ENCODE results near the gene ANAPC7.
"Not testable (repeated sequence)": the region's sequence is repeated elsewhere in the genome, so short reads cannot be mapped to it uniquely, and the experiment has no call there.

ANAPC7 gene

DNA sequence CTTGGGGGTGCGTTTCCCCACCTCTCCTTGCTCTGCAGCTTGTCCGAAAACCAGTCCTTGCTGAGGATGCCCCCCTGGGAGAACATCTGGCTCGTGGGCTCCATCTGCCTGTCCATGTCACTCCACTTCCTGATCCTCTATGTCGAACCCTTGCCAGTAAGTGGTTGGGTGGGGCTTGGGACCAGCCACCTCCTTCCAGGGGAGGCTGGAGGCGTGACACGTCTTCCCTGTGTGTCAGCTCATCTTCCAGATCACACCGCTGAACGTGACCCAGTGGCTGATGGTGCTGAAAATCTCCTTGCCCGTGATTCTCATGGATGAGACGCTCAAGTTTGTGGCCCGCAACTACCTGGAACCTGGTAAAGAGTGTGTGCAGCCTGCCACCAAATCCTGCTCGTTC, 57.5 kb downstream of the ANAPC7 start:
- no peak for DNase-seq

DNA sequence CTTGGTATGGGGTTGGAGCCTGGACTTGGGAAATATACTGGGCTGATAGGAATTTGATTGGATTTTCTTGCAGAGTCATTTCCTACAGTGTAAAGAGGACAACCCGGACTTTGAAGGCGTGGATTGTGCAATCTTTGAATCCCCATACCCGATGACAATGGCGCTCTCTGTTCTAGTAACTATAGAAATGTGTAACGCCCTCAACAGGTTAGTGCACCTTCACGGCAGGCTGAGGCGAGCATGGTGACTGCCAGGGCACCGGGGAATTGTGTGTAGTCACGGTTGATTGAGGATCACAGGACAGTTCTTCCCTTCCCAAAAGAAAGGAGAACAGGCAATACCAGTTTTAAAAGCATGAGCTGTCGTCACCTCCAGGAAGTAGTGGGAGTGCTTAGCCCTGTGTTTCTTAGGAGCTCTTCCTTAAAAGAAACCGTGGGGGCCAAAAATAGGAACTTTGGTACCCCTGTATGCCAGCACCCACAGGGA, 58.3 kb downstream of the ANAPC7 start:
- DNase-seq, result no peak

DNA sequence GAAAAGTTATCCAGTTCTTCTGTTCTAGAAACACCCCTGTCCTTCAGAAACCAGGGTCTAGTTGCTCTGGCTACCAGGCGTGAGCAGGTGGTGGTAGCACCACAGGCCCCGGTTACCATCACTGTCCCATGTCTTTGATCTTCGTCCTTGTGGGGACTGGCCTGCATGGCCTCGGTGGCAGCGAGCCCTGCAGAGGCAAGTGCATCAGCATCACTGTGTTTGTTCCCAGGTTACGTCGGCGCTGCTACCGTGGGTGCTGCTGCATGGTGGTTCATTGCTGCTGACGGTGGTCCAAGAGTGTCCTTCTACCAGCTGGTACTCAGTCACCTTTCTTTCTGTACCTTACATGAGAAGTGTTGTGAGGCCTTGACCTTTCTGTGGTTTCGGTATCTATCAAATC, 58.9 kb downstream of the ANAPC7 start:
- DNase-seq, result no peak

DNA sequence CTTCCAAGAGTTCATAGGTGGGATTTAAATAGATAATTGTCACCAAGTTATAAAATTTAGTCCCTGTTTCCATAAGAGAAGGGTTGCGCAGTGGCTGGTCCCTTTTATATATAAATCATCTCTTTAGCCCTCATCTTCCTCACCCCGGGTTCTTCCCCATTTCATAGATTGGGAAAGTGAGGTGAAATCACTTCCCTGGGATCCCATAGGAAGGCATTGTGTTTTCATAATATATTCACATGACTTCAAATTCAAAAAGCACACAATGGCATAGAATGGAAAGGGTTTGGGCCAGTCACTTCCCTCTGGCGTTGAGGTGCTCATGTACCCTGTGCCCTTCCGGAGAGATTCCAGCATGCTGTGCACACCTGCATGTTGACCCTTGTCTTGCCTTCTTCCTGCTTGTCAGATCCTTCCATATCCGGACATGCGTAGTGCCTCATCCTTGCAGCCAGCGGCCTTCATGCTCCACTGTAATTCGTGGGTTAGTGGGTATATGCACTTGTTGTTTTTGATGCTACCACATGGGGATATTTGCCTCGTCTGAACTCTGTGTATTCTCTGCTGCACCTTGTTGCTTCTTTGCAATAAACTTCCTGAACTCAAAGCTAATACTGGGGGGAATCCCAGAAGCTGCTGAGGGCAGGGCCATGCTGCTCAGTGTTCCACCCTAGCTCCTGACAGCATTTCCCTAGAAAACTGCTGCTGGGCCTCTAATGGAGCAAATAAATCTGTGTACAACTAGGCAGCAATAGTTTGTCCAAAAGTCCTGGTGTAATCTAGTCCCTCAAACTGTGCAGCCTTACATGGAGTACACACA, 59.6 kb downstream of the ANAPC7 start:
- DNase-seq, result no peak

- DNase-seq, result no peak
These were observed 60.4 kb downstream of the ANAPC7 start for GRCh38 chr12:110343114-110343513.

DNA sequence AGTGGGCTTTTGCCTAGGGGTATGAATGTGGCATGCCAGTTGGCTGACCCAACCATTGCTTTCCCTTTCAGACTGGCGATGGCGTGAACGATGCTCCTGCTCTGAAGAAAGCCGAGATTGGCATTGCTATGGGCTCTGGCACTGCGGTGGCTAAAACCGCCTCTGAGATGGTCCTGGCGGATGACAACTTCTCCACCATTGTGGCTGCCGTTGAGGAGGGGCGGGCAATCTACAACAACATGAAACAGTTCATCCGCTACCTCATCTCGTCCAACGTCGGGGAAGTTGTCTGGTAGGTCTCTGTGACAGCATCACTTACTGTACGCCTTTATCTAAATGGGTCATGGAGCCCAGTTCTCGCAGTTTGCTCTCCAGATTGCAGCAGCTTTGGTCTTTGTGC, 61.4 kb downstream of the ANAPC7 start:
- no peak for DNase-seq

- no peak for DNase-seq
These were observed 62.8 kb downstream of the ANAPC7 start for GRCh38 chr12:110340706-110341105.

DNA sequence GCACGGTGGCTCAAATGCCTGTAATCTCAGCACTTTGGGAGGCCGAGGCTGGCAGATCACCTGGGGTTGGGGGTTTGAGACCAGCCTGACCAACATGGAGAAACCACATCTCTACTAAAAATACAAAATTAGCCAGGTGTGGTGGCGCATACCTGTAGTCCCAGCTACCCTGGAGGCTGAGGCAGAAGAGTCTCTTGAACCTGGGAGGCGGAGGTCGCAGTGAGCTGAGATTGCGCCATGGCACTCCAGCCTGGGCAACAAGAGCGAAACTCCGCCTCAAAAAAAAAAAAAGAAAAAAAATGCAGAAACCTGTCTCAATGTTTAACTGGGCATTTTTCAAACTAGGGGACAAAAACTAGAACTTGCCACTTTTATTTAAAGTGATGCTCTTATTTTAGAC, 63.2 kb downstream of the ANAPC7 start:
- not testable (repeated sequence) for DNase-seq

DNA sequence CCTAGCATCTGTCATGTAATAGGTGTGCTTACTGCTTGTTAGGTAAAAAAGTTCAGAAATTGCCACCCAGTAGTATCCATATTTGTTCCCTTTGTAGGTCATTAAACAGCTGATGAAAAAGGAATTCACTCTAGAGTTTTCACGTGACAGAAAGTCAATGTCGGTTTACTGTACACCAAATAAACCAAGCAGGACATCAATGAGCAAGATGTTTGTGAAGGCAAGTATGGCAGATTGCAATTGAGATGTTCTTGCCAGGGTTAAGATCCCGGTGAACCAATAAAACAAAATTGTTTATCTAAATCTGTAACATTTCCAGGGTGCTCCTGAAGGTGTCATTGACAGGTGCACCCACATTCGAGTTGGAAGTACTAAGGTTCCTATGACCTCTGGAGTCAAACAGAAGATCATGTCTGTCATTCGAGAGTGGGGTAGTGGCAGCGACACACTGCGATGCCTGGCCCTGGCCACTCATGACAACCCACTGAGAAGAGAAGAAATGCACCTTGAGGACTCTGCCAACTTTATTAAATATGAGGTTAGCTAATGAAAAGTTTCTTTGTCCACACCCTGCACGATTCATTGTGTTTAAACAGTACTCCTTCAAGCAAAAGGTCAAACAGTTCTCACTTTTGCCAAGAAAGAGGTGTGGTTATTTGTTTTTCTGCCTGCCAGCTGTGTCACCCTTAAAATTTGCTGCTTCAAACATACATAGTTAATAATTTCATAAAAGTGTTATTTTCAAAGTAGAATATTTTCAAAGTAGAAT, 64.1 kb downstream of the ANAPC7 start:
- DNase-seq, result no peak

DNA sequence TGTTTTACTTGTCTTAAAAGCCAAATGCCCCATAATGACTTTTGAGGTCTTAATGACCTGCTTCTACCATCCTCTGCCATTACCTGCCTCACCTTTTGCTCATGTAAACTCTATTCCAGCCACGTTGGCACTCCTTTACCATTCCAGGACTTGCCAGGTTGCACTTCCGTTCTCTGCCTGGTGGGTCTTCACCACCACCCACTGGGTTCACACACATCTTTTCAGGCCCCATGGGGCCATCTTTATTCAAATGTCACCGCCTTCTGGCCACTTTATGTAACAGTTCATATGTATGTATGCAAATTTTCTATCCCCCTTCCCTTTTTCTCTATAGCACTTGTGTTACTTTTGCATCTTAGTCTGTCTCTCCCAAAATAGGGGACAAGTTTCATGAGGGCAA, 64.8 kb downstream of the ANAPC7 start:
- no peak for DNase-seq

DNA sequence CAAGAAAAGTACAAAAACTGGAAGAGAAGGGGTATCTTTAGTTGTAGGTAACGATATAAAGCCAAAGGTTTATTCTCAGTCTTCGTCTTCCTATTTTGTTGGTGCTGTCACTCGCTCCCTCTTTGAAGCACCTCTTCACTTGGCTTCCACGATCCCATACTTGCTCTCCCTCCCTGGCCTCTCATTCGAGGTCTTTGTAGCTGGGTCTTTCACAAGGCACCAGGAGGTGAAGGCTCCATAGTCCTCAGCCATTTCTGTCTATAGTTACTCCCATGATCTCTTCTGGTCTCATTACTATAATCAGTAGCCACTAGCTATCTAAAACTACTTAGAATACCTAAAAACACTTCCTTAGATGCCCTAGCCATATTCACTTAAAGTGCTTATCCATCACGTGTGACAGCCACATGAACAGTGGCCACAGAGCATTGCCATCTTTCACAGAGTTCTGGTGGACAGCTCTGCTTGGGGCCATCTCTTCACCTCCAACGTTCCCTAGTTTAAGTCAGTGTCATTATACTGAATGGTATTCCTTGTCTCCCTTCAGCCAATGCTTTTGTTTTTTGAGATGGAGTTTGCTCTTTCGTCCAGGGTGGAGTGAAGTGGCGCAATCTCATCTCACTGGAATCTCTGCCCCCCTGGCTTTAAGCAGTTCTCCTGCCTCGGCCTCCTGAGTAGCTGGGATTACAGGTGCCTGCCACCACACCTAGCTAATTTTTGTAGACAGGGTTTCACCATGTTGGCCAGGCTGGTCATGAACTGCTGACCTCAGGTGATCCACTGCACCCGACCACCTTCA, 65.4 kb downstream of the ANAPC7 start:
- DNase-seq, result no peak

GRCh38 chr12:110335481-110336045, 67.9 kb downstream of the ANAPC7 start:
- no peak for DNase-seq

GRCh38 chr12:110333201-110333600, 70.3 kb downstream of the ANAPC7 start:
- no peak for DNase-seq

- DNase-seq, result no peak
These were observed 73.0 kb downstream of the ANAPC7 start for GRCh38 chr12:110330544-110330943.

GRCh38 chr12:110330124-110330523, 73.4 kb downstream of the ANAPC7 start:
- no peak for DNase-seq

GRCh38 chr12:110329710-110330109, 73.8 kb downstream of the ANAPC7 start:
- DNase-seq, result no peak
